ENCODE results near the gene HDAC8. TPM values are rescaled to one million over a fixed set of nuclear protein-coding genes. Genes with fewer than 3 reads are reported as not detected.
A peak's percentile ranks its signal among the peaks of the same experiment; 100 is the strongest.

HDAC8 gene
- 10 to 100 TPM; 14.4 to 20.7 (median 17.8) TPM for total RNA-seq (2021; fragmentation: NEBNext Ultra II Directional; extraction: Animal tissue kit (Norgen Biotek cat#: 25700))
- long read RNA-seq, transcript HDAC8-207 (11 exons, 2,110 nt) = major isoform, 11 of 20 reads
- long read RNA-seq, partial matches to known transcripts = 1 of 20 reads
- long read RNA-seq, other reads (novel, unspliced or antisense) = 2 of 20 reads

DNA sequence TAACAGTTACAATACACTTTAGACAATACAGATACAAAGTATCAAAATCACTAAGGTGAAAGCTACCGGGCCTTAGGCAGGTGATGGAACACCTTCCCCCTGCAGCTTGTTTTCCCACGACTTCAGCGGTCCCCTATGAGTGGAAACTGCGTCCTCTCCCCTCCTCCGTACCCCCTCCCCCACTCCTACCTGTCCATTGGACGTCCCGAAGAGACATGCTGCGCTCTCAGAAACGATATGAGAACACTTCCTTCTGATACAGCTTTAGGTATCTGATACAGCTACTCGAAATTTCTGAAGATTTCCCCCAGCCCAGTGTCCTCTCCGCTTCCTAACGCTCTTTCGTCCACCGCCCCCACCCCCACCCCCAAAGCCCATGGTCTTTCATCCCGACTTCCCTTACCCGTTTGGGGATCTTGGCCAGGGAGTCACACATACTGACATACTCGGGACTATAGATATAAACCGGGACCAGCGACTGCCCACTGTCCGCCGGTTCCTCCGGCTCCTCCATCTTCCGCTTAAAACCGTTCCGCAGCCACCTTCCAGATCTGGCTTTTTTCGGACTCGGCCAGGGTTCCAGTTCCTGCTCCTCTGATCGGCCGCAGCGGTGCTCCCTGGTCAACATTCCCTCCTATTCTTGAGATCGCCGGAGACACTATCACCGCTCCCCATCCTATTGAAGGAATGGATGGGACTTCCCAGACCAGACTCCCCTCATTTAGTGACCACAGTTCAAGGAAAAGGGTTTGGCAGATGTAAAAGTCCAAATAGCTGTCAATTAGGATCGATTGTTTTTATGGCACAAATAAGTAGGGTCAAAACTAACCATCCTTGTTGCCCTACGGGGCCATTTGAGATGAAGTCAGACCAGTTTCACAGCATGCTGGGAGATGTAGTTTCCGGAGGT is at the start of gene HDAC8:
Gene HDAC8 (minus strand): TSS at position 596 of the 910 bp plus-strand sequence. CDS start 82 bp downstream, at position 514.
- Mint-ChIP-seq H3K27ac (peak within 1 kb of the TSS; percentile 80), H3K4me3 (peak within 1 kb of the TSS; percentile 96), H3K9me3 (no peaks in the 10 kb centered on the region), H3K4me1 (ENCODE audit: low read depth) (peaks cover 21% of the 10 kb centered on the region), H3K27me3 (ENCODE audit: insufficient read depth) (peaks cover 4% of the 10 kb centered on the region), H3K36me3 (ENCODE audit: low read depth) (no peaks in the 10 kb centered on the region)
- peak; percentile 65 for DNase-seq
- TF ChIP-seq, protein P1, sequence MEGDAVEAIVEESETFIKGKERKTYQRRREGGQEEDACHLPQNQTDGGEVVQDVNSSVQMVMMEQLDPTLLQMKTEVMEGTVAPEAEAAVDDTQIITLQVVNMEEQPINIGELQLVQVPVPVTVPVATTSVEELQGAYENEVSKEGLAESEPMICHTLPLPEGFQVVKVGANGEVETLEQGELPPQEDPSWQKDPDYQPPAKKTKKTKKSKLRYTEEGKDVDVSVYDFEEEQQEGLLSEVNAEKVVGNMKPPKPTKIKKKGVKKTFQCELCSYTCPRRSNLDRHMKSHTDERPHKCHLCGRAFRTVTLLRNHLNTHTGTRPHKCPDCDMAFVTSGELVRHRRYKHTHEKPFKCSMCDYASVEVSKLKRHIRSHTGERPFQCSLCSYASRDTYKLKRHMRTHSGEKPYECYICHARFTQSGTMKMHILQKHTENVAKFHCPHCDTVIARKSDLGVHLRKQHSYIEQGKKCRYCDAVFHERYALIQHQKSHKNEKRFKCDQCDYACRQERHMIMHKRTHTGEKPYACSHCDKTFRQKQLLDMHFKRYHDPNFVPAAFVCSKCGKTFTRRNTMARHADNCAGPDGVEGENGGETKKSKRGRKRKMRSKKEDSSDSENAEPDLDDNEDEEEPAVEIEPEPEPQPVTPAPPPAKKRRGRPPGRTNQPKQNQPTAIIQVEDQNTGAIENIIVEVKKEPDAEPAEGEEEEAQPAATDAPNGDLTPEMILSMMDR (IDR thresholded peaks at IDR 0.05) = no peak

DNA sequence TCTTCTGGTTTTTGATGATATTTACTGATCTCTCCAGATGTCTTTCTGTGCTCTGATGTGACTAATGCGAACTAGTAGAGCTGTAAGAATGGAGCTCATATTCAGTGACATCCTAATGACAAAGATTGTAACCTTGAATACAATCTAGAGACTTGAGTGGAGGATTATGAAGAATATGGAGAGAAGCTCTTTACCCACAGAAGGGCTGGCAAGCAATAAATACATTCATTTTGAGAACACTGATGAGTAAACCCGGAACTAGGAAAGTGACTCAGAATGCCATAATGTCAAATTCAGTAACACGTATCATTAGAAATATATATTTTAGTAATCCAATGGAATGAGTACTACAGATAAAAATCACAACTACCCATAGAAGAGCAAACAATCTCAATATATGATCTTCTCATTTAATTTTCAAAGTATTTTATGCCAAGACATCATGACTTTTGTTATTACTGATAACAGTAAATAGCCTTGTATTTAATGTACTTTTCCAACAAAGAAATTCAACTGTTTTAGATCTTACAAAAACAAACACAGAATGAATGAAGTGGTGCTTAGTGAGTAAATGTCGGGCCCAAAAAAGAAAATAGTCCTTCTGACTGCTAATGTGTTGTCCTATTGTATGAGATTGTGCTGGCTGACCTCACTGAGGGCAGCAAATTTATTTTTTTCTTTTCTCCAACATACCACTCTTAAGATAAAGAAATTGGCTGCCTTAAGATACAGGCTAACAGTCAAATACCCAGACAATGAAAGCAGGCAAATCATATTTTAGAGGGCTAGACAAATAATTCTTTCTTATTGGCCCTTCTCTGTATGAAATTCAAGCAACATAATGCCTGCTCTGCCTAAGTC is 49.2 kb upstream of the HDAC8 start:
- Mint-ChIP-seq H3K9me3 (no peaks in the 10 kb centered on the region), H3K27me3 (ENCODE audit: insufficient read depth) (peaks cover 6% of the 10 kb centered on the region), H3K4me3 (peak overlapping the region; percentile 17; the same call in 1 of the 2 replicates), H3K27ac (peak overlapping the region; percentile 70), H3K36me3 (ENCODE audit: low read depth) (no peaks in the 10 kb centered on the region), H3K4me1 (ENCODE audit: low read depth) (peaks cover 36% of the 10 kb centered on the region)
- TF ChIP-seq, protein P1 (IDR thresholded peaks at IDR 0.05) = no peak
- DNase-seq = peak; percentile 55

DNA sequence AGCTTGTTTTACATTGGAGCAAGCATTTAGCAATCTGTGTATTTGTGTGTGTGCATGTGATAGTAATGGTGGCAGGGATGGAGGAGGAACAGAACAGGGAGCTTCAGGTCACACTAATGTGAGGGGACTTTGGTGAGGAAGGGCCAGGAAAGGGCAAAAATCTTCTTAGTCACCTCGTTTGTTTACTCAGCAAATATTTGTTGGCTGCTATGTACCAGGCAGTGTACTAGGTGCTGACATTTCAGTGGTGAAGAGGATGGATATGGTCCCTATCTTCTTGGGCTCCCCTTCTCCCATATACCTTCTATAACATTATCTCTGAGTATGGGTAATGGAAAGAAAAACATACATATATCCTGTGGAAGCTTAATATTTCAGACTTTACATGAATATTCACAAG is 48.5 kb upstream of the HDAC8 start:
- peaks cover 6% of the 10 kb centered on the region for H3K27me3 Mint-ChIP-seq (ENCODE audit: insufficient read depth)
- H3K4me1 Mint-ChIP-seq (ENCODE audit: low read depth) = peaks cover 36% of the 10 kb centered on the region
- peak overlapping the region; percentile 84; the same call in 1 of the 2 replicates for H3K4me3 Mint-ChIP-seq
- TF ChIP-seq, protein P1 (IDR thresholded peaks at IDR 0.05) = no peak
- H3K9me3 Mint-ChIP-seq = no peaks in the 10 kb centered on the region
- DNase-seq = no peak
- H3K36me3 Mint-ChIP-seq (ENCODE audit: low read depth) = no peaks in the 10 kb centered on the region
- H3K27ac Mint-ChIP-seq = peak overlapping the region; percentile 70

DNA sequence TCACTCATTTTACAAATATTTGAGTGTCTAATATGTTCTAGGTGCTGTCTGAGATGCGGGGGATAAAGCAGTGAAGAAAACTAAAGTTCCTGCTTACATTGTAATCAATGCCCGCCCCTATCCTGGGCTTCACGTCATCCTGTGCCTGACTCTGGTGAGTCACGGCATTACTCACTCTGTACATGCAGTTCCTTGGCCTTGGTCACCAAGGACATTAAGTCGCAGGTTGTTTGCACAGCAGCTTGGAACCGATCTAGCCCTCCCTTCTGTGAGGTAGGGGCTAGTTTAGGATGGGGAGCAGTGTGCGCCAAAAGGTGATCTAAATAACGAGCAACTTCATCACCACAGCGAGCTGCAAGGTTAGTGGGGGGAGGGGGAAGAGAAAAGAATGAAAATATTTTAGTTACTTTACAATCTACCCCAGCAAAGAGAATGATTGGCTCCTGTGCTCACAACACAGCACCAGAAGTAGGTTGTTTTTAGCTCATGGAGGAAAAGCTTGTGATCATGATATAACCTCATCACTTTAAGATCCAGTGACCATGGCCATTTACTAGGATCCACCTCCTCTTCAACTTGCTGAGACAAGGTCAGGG is 48.0 kb upstream of the HDAC8 start:
- peaks cover 6% of the 10 kb centered on the region for H3K27me3 Mint-ChIP-seq (ENCODE audit: insufficient read depth)
- peak overlapping the region; percentile 84 for H3K4me3 Mint-ChIP-seq
- H3K4me1 Mint-ChIP-seq (ENCODE audit: low read depth) = peaks cover 36% of the 10 kb centered on the region
- no peaks in the 10 kb centered on the region for H3K36me3 Mint-ChIP-seq (ENCODE audit: low read depth)
- H3K27ac Mint-ChIP-seq = peak overlapping the region; percentile 70
- DNase-seq = peak; percentile 62
- no peaks in the 10 kb centered on the region for H3K9me3 Mint-ChIP-seq
- TF ChIP-seq, protein P1 (IDR thresholded peaks at IDR 0.05) = no peak

DNA sequence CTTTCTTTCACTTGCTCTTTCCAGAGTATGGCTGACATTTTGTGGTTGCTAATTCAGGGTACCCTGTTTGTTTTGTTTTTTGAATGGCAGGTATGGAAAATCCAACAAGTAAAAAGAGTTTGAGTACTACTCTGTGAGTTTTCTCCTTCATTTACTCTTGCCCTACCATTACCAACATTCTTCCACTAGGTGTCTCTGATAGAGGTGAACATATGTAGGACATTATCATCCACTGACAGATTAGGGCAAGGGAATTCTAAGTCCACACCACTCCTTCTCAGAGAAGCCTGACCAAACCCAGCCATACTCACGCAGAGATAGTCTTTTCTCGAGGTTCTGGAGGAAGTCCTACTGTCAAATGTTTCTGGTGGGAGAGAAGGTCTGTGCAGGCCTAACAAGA is 36.7 kb upstream of the HDAC8 start:
- Mint-ChIP-seq H3K27me3 (ENCODE audit: insufficient read depth) (peaks cover 7% of the 10 kb centered on the region), H3K4me3 (no peak overlapping the region), H3K4me1 (ENCODE audit: low read depth) (no peaks in the 10 kb centered on the region), H3K36me3 (ENCODE audit: low read depth) (no peaks in the 10 kb centered on the region), H3K27ac (no peak overlapping the region), H3K9me3 (no peaks in the 10 kb centered on the region)
- DNase-seq = no peak
- TF ChIP-seq, protein P1 (IDR thresholded peaks at IDR 0.05) = peak; percentile 52
